HCT116 (cell line): ENCODE data around the gene FPR2. TPM values are rescaled to one million over a fixed set of nuclear protein-coding genes. Genes with fewer than 3 reads are reported as not detected.

Source experiments
- ATAC-seq: fragments of 200-7000 bp; cut with Tn5 transposase; 2 replicates; pipeline ENCODE4 v1.9.1; 2020; ENCODE audit warnings: mild to moderate bottlenecking, moderate library complexity
- BruUV-seq: library from RNA; stranded (reverse); fragments of 400-500 nt; replicated peaks from 2 replicates; lab custom pipeline; 2021; lab: Mats Ljungman, UMichigan
- CTCF ChIA-PET: fragments of 300-600 bp; sonication (Branson Sonifier 250); formaldehyde crosslinking; loops from one replicate; lab custom pipeline; 2021; ENCODE audit warnings: antibody characterized with exemption; lab: Charles Lee
- POLR2A ChIA-PET: fragments of 300-600, 350-600 bp; sonication (Branson Sonifier 250); formaldehyde crosslinking; loops from one replicate; lab custom pipeline; 2021; ENCODE audit warnings: antibody characterized with exemption; lab: Charles Lee
- RAD21 ChIA-PET, 2 experiments: fragments of 300-600 bp; sonication (Branson Sonifier 250); formaldehyde crosslinking; loops; one replicate each; lab custom pipeline; 2023; ENCODE audit warnings: low total read pairs in 2 of 2; ENCODE audit not compliant: uncharacterized antibody in 2 of 2, unreplicated experiment in 2 of 2, low non-redundant PET in 1 of 2; lab: Charles Lee
- DNase-seq: peaks from one replicate; pipeline ENCODE4 v3.0.0-alpha.2; 2010; ENCODE audit warnings: low read depth, low spot score
- H2AFZ ChIP-seq: fragments of 200-600 bp; shearing (Covaris generic), sonication (generic); 2 replicates; pipeline ENCODE4 v1.6.1; 2017; ENCODE audit warnings: low read depth, mixed run types, mixed read lengths, antibody characterized with exemption, low read length; ENCODE audit not compliant: poor library complexity, severe bottlenecking
- H3K27ac ChIP-seq: 2 replicates; pipeline ENCODE4 v1.5.1; 2012; ENCODE audit warnings: low read depth, low read length
- H3K27me3 ChIP-seq: fragments of 200-600 bp; sonication (generic); 2 replicates; pipeline ENCODE4 v1.6.1; 2016; ENCODE audit warnings: mixed run types, low read length, mixed read lengths; ENCODE audit not compliant: insufficient read depth
- H3K36me3 ChIP-seq, 2 experiments: fragments of 200-500 bp in 1 of 2; fragments of 200-600 bp in 1 of 2; sonication (Bioruptor generic) in 1 of 2; sonication (generic) in 1 of 2; 2 replicates each; pipeline versions ENCODE4 v1.5.1 to v1.6.1; 2014 to 2016; ENCODE audit warnings: low read length in 2 of 2, inconsistent platforms in 1 of 2, mixed read lengths in 1 of 2, mixed run types in 1 of 2; ENCODE audit not compliant: insufficient read depth in 2 of 2, control insufficient read depth in 1 of 2
- H3K4me1 ChIP-seq, 2 experiments: fragments of 200-600 bp in 1 of 2; sonication (generic) in 1 of 2; 2 replicates each; pipeline versions ENCODE4 v1.5.1 to v1.6.1; 2012 to 2017; ENCODE audit warnings: low read length in 2 of 2, inconsistent platforms in 1 of 2, mild to moderate bottlenecking in 1 of 2, mixed read lengths in 1 of 2, mixed run types in 1 of 2, moderate library complexity in 1 of 2; ENCODE audit not compliant: insufficient read depth in 2 of 2, control insufficient read depth in 1 of 2
- H3K4me2 ChIP-seq: fragments of 200-600 bp; sonication (generic); 2 replicates; pipeline ENCODE4 v1.6.1; 2017; ENCODE audit warnings: mixed run types, low read length, mixed read lengths
- H3K4me3 ChIP-seq, 2 experiments: fragments of 200-600 bp in 1 of 2; sonication (generic) in 1 of 2; replicated peaks in 1 of 2; 2 replicates each; pipeline ENCODE4 v1.5.1; 2011 to 2016; ENCODE audit warnings: low read length in 2 of 2, control low read depth in 1 of 2, low read depth in 1 of 2, mild to moderate bottlenecking in 1 of 2, mixed read lengths in 1 of 2, mixed run types in 1 of 2
- H3K79me2 ChIP-seq: fragments of 200-600 bp; sonication (generic); 2 replicates; pipeline ENCODE4 v1.6.1; 2017; ENCODE audit warnings: mild to moderate bottlenecking, mixed run types, low read length, moderate library complexity, mixed read lengths; ENCODE audit not compliant: insufficient read depth
- H3K9ac ChIP-seq: fragments of 200-600 bp; sonication (generic); 2 replicates; pipeline ENCODE4 v1.6.1; 2016; ENCODE audit warnings: low read length, mixed read lengths
- H3K9me2 ChIP-seq: fragments of 200-600 bp; sonication (generic), shearing (Covaris generic); 2 replicates; pipeline ENCODE4 v1.6.1; 2017; ENCODE audit warnings: mixed run types, mild to moderate bottlenecking, moderate library complexity; ENCODE audit not compliant: insufficient read depth
- H3K9me3 ChIP-seq, 2 experiments: fragments of 200-500 bp in 1 of 2; fragments of 200-600 bp in 1 of 2; sonication (Bioruptor generic) in 1 of 2; sonication (generic) in 1 of 2; 2 replicates each; pipeline ENCODE4 v1.6.1; 2014 to 2017; ENCODE audit warnings: low read length in 2 of 2, mixed read lengths in 2 of 2, inconsistent platforms in 1 of 2, low read depth in 1 of 2, mild to moderate bottlenecking in 1 of 2, mixed run types in 1 of 2, moderate library complexity in 1 of 2; ENCODE audit not compliant: control insufficient read depth in 1 of 2, insufficient read depth in 1 of 2
- H4K20me1 ChIP-seq: fragments of 200-600 bp; sonication (generic), shearing (Covaris generic); 2 replicates; pipeline ENCODE4 v1.6.1; 2017; ENCODE audit warnings: mixed run types, mild to moderate bottlenecking, moderate library complexity; ENCODE audit not compliant: insufficient read depth
- CEBPB ChIP-seq: IDR thresholded peaks from 2 replicates; pipeline ENCODE4 v1.6.1; 2012; ENCODE audit warnings: low read depth
- RAD21 ChIP-seq: IDR thresholded peaks from 2 replicates; pipeline ENCODE4 v1.6.1; 2012; ENCODE audit warnings: low read depth, mild to moderate bottlenecking
- SRF ChIP-seq: IDR thresholded peaks from 2 replicates; pipeline ENCODE4 v1.6.1; 2012; ENCODE audit warnings: low read depth
- YY1 ChIP-seq: IDR thresholded peaks from 2 replicates; pipeline ENCODE4 v1.6.1; 2011; ENCODE audit warnings: low read length, low read depth, moderate library complexity, mild to moderate bottlenecking; ENCODE audit not compliant: insufficient replicate concordance; ENCODE audit errors: extremely low read depth
- ZFX ChIP-seq: fragments of 450-650 bp; IDR thresholded peaks from 2 replicates; pipeline ENCODE4 v1.6.1; 2017
- ZNF274 ChIP-seq: fragments of 200-500 bp; sonication (Bioruptor generic); IDR thresholded peaks from 2 replicates; pipeline ENCODE4 v1.6.1; 2014; ENCODE audit warnings: mild to moderate bottlenecking, low read depth, low read length, inconsistent platforms
- intact Hi-C: fragments of 100-400 bp; cut with micrococcal nuclease; formaldehyde crosslinking; loops from 2 replicates; pipeline ENCODE4 v1.10.0; 2022
- total RNA-seq: library from RNA; stranded (reverse); gene quantifications from one replicate; pipeline ENCODE4 v1.2.1, GENCODE V29; 2021; ENCODE audit not compliant: unreplicated experiment
- TF ChIP-seq, protein P1 (sequence below): IDR thresholded peaks from 2 replicates; pipeline ENCODE4 v1.6.1; 2012; ENCODE audit warnings: low read depth
- TF ChIP-seq, protein P2 (sequence below): IDR thresholded peaks from 2 replicates; pipeline ENCODE4 v1.6.1; 2011; ENCODE audit warnings: mild to moderate bottlenecking, low read length, moderate library complexity; ENCODE audit not compliant: insufficient replicate concordance; ENCODE audit errors: extremely low read depth
- TF ChIP-seq, protein P3 (sequence below): IDR thresholded peaks from 2 replicates; pipeline ENCODE4 v1.6.1; 2012

Gene FPR2
- total RNA-seq, 1 experiment from 2014 or later, result not detected

GRCh38 chr19:51786646-51787494 is 25.9 kb downstream of the FPR2 start:
- Histone ChIP-seq H3K36me3 (no peaks in the 10 kb centered on the region), H2AFZ (no peak overlapping the region), H3K9me2 (no peaks in the 10 kb centered on the region), H3K4me2 (no peak overlapping the region), H4K20me1 (no peaks in the 10 kb centered on the region), H3K9me3 (no peaks in the 10 kb centered on the region), H3K27ac (no peak overlapping the region), H3K79me2 (no peaks in the 10 kb centered on the region), H3K4me3 (no peak overlapping the region), H3K27me3 (no peaks in the 10 kb centered on the region), H3K9ac (no peak overlapping the region), H3K4me1 (no peaks in the 10 kb centered on the region)
- no peak for DNase-seq
- no TSS peak for BruUV-seq
- CTCF ChIA-PET, result no interaction called here
- no peak for ATAC-seq
- TF ChIP-seq, protein P1, sequence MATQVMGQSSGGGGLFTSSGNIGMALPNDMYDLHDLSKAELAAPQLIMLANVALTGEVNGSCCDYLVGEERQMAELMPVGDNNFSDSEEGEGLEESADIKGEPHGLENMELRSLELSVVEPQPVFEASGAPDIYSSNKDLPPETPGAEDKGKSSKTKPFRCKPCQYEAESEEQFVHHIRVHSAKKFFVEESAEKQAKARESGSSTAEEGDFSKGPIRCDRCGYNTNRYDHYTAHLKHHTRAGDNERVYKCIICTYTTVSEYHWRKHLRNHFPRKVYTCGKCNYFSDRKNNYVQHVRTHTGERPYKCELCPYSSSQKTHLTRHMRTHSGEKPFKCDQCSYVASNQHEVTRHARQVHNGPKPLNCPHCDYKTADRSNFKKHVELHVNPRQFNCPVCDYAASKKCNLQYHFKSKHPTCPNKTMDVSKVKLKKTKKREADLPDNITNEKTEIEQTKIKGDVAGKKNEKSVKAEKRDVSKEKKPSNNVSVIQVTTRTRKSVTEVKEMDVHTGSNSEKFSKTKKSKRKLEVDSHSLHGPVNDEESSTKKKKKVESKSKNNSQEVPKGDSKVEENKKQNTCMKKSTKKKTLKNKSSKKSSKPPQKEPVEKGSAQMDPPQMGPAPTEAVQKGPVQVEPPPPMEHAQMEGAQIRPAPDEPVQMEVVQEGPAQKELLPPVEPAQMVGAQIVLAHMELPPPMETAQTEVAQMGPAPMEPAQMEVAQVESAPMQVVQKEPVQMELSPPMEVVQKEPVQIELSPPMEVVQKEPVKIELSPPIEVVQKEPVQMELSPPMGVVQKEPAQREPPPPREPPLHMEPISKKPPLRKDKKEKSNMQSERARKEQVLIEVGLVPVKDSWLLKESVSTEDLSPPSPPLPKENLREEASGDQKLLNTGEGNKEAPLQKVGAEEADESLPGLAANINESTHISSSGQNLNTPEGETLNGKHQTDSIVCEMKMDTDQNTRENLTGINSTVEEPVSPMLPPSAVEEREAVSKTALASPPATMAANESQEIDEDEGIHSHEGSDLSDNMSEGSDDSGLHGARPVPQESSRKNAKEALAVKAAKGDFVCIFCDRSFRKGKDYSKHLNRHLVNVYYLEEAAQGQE, result no peak
- TF ChIP-seq RAD21, result no peak
- TF ChIP-seq, protein P2, sequence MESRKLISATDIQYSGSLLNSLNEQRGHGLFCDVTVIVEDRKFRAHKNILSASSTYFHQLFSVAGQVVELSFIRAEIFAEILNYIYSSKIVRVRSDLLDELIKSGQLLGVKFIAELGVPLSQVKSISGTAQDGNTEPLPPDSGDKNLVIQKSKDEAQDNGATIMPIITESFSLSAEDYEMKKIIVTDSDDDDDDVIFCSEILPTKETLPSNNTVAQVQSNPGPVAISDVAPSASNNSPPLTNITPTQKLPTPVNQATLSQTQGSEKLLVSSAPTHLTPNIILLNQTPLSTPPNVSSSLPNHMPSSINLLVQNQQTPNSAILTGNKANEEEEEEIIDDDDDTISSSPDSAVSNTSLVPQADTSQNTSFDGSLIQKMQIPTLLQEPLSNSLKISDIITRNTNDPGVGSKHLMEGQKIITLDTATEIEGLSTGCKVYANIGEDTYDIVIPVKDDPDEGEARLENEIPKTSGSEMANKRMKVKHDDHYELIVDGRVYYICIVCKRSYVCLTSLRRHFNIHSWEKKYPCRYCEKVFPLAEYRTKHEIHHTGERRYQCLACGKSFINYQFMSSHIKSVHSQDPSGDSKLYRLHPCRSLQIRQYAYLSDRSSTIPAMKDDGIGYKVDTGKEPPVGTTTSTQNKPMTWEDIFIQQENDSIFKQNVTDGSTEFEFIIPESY, result no peak
- TF ChIP-seq CEBPB, result no peak
- no peak for TF ChIP-seq ZFX
- TF ChIP-seq, protein P3, sequence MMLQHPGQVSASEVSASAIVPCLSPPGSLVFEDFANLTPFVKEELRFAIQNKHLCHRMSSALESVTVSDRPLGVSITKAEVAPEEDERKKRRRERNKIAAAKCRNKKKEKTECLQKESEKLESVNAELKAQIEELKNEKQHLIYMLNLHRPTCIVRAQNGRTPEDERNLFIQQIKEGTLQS, result no peak
- TF ChIP-seq SRF, result no peak
- no peak for TF ChIP-seq YY1
- TF ChIP-seq ZNF274, result no peak
- POLR2A ChIA-PET, result no interaction called here
- intact Hi-C loops, result loop anchor here (10.0 kb wide), 1 partner anchor 448 kb away; no protein-coding TSS in a partner anchor
- RAD21 ChIA-PET, result no interaction called here
